Measurements from ENCODE around the gene CCDC136.

Gene CCDC136

GRCh38 chr7:128791121-128791971, at the start of gene CCDC136:
Gene CCDC136 (plus strand): TSS chr7:128791968. CDS start chr7:128792412, 444 bp downstream.
- DNase-seq (ENCODE audit: low read depth), result peak; percentile 76

- no peak for DNase-seq (ENCODE audit: low read depth)
Observed at GRCh38 chr7:128742206-128742605, 49.6 kb upstream of the CCDC136 start.

GRCh38 chr7:128743112-128743772, 48.5 kb upstream of the CCDC136 start:
- no peak for DNase-seq (ENCODE audit: low read depth)

GRCh38 chr7:128744366-128744905, 47.3 kb upstream of the CCDC136 start:
- no peak for DNase-seq (ENCODE audit: low read depth)

GRCh38 chr7:128745706-128746105, 46.1 kb upstream of the CCDC136 start:
- DNase-seq (ENCODE audit: low read depth), result no peak

GRCh38 chr7:128747327-128748079, 44.3 kb upstream of the CCDC136 start:
- no peak for DNase-seq (ENCODE audit: low read depth)

- DNase-seq (ENCODE audit: low read depth), result no peak
Observed at GRCh38 chr7:128752251-128752650, 39.5 kb upstream of the CCDC136 start.

GRCh38 chr7:128755075-128755818, 36.5 kb upstream of the CCDC136 start:
- no peak for DNase-seq (ENCODE audit: low read depth)

GRCh38 chr7:128755819-128756476, 35.8 kb upstream of the CCDC136 start:
- DNase-seq (ENCODE audit: low read depth), result no peak

GRCh38 chr7:128757203-128757602, 34.6 kb upstream of the CCDC136 start:
- DNase-seq (ENCODE audit: low read depth), result no peak

- DNase-seq (ENCODE audit: low read depth), result no peak
Observed at GRCh38 chr7:128758553-128758952, 33.2 kb upstream of the CCDC136 start.

GRCh38 chr7:128759242-128759641, 32.5 kb upstream of the CCDC136 start:
- no peak for DNase-seq (ENCODE audit: low read depth)

- no peak for DNase-seq (ENCODE audit: low read depth)
Observed at GRCh38 chr7:128763541-128763940, 28.2 kb upstream of the CCDC136 start.

- DNase-seq (ENCODE audit: low read depth), result no peak
Observed at GRCh38 chr7:128767475-128768110, 24.2 kb upstream of the CCDC136 start.

GRCh38 chr7:128770233-128770632, 21.5 kb upstream of the CCDC136 start:
- no peak for DNase-seq (ENCODE audit: low read depth)

GRCh38 chr7:128773604-128774003, 18.2 kb upstream of the CCDC136 start:
- no peak for DNase-seq (ENCODE audit: low read depth)

GRCh38 chr7:128774029-128774689, 17.6 kb upstream of the CCDC136 start:
- DNase-seq (ENCODE audit: low read depth), result no peak

- no peak for DNase-seq (ENCODE audit: low read depth)
Observed at GRCh38 chr7:128774921-128775320, 16.8 kb upstream of the CCDC136 start.

GRCh38 chr7:128775744-128776474, 15.9 kb upstream of the CCDC136 start, which contains the start of gene OPN1SW:
Gene OPN1SW (minus strand): TSS chr7:128775794. CDS start chr7:128775781, 13 bp downstream.
- no peak for DNase-seq (ENCODE audit: low read depth)

Data from activated T-cell treated with anti-CD3 and anti-CD28 coated beads for 48 hours (primary cell).